NCI-H2171 (cell line): ENCODE data around the gene KRT36.

ENCODE experiments used
- DNase-seq: peaks from one replicate; lab custom pipeline; 2025; lab: John Stamatoyannopoulos, UW

The KRT36 gene

DNA sequence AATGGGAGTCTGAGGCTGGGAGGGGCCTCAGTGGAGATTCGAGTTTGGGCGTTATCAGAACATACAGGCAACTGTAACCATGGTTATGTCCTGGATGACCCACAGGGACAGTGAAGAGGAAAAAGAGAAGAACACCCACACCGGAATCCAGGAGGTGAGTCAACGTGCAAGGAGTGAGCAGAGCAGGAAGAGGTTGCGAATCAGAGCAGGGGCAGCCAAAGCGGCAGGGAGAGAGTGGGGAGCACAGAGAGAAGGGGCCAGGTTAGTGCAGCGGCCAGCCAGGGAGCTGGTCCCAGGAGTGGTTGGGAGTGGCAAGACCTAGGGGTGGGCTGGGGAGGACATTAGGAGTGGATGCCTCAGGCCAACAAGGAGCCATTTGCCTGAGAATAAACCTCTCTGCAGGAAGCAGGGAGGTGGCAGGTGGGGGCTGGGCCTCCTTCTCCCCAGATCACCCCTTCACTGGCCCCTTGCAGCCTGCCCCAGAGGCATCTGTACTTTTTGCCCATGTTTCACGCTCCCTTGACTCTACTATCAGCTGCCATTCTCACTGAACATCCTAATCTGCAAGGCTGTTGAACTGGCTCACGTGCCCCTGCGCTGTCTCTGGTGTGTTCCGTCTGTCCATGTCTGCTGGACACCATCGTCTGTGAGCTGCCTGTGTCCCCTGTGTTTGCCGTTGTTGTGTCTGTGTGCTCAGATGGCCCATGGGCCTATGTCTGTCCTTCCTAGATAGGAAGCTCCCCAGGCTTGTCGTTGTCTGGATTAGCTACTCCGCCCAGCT is 10.6 kb upstream of the KRT36 start:
- no peak for DNase-seq

DNA sequence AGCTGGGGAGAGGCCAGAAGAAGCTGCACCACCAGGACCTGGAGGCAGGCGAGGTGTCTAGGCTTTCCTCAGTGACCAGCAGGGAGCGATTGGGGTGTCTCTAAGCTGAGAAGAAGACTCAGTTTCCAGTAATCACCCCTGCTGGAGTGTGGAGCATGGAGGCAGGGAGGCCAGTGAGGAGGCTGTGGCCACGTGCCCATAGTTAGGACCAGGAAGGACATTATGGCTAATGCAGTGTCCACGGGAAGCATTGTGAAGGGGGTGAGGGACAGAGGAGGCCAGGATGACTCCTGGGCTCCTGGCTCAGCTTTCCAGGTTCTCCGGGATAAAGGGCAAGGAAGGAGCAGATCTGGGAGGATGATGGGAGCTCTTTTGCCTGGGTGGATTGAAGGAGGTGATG is 10.0 kb upstream of the KRT36 start:
- DNase-seq: no peak

GRCh38 chr17:41498276-41498675 is 8.6 kb upstream of the KRT36 start:
- no peak for DNase-seq

DNA sequence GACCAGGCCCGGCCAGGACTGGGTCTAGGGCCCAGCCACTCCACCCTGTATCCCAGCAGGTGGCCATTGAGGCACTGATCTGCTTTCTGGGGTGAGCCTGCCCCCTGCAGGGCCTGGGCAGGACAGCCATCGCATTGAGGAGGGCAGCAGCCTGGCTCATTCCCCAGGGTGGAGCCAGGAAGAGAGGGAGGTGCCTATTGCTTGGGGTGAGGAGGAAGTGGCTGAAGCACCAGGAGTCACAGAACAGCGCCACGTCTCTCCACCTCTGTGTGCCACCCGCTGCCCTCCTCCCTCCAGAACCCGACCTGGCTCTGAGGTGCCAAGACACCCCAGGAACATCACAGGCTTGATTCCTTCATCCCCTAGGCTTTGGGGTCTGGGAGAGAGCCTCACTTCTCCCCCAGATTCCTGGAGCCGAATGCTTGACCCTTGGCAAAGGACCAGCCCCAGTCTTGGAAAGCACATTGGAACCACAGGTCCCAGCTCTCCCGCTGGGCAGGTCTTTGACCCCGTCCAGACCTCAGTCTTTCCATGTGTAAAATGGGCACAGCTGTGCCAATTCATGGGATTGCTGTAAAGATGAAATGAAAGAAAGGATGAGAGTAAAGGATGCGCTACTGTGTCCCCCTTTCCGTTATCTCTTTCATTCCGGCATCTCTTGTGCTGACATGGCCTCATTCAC is 7.2 kb upstream of the KRT36 start:
- no peak for DNase-seq

- no peak for DNase-seq
Measured at GRCh38 chr17:41494524-41494923, 4.8 kb upstream of the KRT36 start.

GRCh38 chr17:41492771-41493170 is 3.1 kb upstream of the KRT36 start:
- no peak for DNase-seq

- no peak for DNase-seq
Measured at GRCh38 chr17:41492351-41492750, 2.6 kb upstream of the KRT36 start.

DNA sequence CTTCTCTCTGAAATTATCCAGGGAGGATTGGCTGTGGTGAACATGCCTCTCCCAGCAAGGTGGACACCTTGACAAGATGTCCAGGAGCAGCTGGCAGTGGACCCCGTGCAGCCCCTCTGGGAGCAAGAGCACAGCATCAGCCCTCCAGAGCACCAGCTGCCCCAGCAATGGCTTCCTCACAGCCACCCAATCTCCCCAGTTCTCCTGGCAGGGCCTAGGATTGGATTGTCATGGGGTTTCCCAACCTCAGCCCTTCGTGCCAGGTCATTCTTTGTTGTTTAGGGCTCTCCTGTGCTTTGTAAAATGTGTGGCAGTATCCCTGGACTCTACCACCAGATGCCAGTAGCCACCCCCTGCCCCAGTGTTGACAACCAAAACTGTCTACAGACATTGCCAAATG is 1.8 kb upstream of the KRT36 start:
- DNase-seq: no peak

- DNase-seq: no peak
Measured at GRCh38 chr17:41490000-41490990, 585 bp upstream of the KRT36 start.

DNA sequence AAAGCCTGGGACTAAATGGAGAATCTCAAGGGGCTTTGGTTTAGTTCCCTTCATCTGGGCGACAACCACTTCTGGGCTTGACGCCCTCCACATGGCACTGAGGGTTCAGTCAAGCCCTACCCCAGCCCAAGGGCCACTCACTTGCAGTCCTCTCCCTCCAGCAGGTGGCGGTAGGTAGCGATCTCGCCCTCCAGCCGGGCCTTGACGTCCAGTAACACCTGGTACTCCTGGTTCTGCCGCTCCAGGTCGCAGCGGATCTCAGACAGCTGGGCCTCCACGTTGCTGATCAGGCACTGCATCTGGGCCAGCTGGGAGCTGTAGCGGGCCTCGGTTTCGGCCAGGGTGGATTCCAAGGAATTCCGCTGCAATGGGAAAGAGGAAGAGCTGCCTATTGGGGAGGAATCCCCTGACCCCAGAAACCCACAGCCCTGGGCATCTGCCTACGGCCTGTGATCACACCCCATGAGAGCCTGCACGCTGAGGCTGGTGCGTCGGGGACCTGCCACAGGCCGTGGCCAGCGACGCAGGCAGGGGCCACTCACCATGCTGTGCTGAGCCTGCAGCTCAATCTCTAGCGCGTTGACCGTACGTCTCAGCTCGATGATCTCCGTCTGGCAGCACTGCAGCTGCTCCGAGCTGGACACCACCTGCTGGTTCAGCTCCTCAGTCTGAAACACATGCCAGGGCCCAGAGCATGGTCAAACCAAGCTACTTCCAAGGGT is 2.7 kb downstream of the KRT36 start:
- no peak for DNase-seq

GRCh38 chr17:41486316-41486715 is 3.4 kb downstream of the KRT36 start:
- DNase-seq: no peak

DNA sequence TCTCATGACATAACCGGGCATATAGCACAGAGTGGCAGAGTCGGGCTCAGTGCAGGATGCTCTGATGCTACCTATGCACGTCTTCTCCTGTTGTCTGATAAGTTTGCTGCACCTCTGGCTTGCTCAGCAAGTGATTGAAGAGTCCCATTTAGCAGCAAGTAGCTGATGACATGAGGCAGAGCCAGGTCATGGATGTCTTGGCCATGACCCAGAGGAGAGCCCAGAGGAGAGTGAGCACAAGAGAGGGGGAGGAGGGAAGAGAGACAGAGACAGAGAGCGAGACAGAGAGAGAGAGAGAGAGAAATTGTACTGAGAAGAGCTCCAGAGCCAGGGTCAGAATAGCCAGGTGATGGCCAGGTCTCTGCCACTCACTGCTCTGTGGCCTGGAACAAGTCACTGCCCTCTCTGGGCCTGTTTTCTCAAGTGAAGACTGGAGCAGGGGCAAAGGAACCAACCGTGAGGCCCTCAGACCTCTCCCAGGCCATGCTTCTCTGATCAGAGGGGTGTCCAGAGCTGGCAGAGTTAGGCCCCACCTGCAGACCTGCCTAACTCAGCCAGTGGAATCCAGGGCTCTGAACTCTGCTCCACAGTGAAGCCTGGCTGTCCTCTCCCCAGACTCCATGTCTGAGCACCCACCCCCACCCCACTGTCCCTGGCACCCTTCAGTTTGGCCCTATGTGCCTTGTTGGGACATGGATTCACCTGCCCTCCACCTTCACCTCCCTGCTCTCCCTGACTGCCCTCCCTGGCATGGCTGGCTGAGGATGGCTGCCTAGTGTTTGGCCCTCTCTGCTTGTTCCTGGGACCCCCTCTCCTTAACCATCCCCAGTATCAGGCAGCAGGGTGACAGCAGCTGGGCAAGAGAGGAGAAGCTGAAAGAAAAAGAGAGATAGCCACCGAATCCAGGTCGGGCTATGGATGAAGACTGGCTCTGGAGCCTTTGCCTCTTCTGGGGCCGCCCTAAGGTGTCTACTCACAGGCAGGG is 4.5 kb downstream of the KRT36 start:
- DNase-seq: no peak

- no peak for DNase-seq
Measured at GRCh38 chr17:41483991-41484826, 5.5 kb downstream of the KRT36 start.

GRCh38 chr17:41483531-41483930 is 6.2 kb downstream of the KRT36 start:
- DNase-seq: no peak

GRCh38 chr17:41481036-41481435 is 8.7 kb downstream of the KRT36 start, which contains the start of gene KRT35:
TSS of gene KRT35 (minus strand) at chr17:41481151. CDS start at chr17:41481097, 54 bp downstream.
- DNase-seq: no peak

- no peak for DNase-seq
Measured at GRCh38 chr17:41480581-41480980, 9.1 kb downstream of the KRT36 start.

GRCh38 chr17:41480136-41480535 is 9.6 kb downstream of the KRT36 start:
- no peak for DNase-seq

- no peak for DNase-seq
Measured at GRCh38 chr17:41478237-41478636, 11.5 kb downstream of the KRT36 start.
